ENCODE results near the gene RIMS1. TPM values are rescaled to one million over a fixed set of nuclear protein-coding genes. Genes with fewer than 3 reads are reported as not detected.

Gene RIMS1
- total RNA-seq, 1 donor from 2014 or later, result 5.6 TPM

- Mint-ChIP-seq H3K27ac (no peak overlapping the region), H3K9me3 (ENCODE audit: low read depth) (peaks cover 3% of the 10 kb centered on the region), H3K27me3 (no peaks in the 10 kb centered on the region), H3K36me3 (ENCODE audit: insufficient read depth) (no peaks in the 10 kb centered on the region), H3K4me3 (ENCODE audit: low read depth) (no peak overlapping the region), H3K4me1 (ENCODE audit: low read depth) (peaks cover under 1% of the 10 kb centered on the region)
- DNase-seq (ENCODE audit: low spot score, unreplicated experiment), result no peak
- TF ChIP-seq, protein P1, sequence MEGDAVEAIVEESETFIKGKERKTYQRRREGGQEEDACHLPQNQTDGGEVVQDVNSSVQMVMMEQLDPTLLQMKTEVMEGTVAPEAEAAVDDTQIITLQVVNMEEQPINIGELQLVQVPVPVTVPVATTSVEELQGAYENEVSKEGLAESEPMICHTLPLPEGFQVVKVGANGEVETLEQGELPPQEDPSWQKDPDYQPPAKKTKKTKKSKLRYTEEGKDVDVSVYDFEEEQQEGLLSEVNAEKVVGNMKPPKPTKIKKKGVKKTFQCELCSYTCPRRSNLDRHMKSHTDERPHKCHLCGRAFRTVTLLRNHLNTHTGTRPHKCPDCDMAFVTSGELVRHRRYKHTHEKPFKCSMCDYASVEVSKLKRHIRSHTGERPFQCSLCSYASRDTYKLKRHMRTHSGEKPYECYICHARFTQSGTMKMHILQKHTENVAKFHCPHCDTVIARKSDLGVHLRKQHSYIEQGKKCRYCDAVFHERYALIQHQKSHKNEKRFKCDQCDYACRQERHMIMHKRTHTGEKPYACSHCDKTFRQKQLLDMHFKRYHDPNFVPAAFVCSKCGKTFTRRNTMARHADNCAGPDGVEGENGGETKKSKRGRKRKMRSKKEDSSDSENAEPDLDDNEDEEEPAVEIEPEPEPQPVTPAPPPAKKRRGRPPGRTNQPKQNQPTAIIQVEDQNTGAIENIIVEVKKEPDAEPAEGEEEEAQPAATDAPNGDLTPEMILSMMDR (IDR thresholded peaks at IDR 0.05; ENCODE audit: unreplicated experiment), result no peak
These were observed 42.7 kb downstream of the RIMS1 start for GRCh38 chr6:71929047-71929446.

DNA sequence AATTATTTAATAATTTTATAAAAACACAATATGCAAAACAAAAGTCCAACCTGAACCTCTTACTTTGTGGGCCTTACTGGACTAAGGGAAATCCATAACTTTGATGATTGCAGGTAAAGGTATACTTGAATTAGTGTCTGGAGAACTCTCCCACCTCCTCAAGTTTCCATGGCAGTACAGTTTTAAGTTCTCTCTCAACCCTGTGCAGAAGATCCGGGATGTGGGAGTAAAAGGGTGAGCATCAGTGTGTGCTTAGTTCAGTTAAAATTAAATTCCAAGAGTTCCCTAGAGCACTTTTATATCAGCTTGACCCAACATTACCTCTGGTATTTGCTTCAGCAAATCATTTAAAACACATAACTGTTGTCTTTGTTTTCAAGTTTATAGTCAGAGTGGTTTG is 47.5 kb downstream of the RIMS1 start:
- H3K27me3 Mint-ChIP-seq, result no peaks in the 10 kb centered on the region
- DNase-seq (ENCODE audit: low spot score, unreplicated experiment), result no peak
- TF ChIP-seq, protein P1 (IDR thresholded peaks at IDR 0.05; ENCODE audit: unreplicated experiment), result no peak
- no peak overlapping the region for H3K27ac Mint-ChIP-seq
- no peaks in the 10 kb centered on the region for H3K36me3 Mint-ChIP-seq (ENCODE audit: insufficient read depth)
- H3K9me3 Mint-ChIP-seq (ENCODE audit: low read depth), result peaks cover 6% of the 10 kb centered on the region
- no peak overlapping the region for H3K4me3 Mint-ChIP-seq (ENCODE audit: low read depth)
- H3K4me1 Mint-ChIP-seq (ENCODE audit: low read depth), result peaks cover 10% of the 10 kb centered on the region

DNA sequence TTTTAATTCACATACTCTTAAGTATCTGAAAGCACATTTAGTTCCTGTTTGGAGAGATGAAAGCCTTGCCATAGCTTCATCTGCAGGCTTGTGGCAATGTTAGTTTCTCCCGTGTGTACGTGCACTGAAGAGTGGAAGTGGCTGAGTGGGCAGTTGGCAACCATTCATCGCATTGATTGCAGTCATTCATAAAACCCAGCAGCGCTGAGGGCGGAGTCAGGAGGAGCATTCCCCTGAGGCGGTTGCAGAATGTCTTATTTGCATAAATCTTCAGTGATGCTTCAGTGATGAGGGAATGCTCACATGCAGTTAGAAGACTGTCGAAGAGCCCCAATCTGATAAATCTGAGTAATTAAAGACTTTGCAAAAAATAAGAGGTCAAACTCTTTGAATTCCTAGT is 79.1 kb downstream of the RIMS1 start:
- no peaks in the 10 kb centered on the region for H3K36me3 Mint-ChIP-seq (ENCODE audit: insufficient read depth)

DNA sequence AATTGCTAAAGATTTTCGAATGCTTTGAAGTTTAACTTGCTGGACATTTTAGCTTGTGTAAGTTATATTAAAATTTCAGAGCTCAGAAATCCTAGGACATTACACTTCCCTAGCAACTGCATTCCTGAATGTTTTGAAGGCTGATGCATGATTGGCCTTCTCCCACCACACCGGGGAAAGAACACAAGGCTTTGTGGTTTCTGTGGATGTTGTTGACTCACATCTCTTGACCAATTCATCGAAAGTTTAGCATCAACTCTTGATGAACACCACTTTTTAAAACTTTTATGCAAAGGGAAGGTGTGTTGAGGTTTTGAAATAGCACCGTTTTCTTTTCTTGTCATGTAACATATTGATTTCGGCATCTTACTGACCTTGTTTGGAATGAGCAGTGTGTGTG is 81.1 kb downstream of the RIMS1 start:
- no peaks in the 10 kb centered on the region for H3K9me3 Mint-ChIP-seq (ENCODE audit: low read depth)
- H3K27ac Mint-ChIP-seq, result no peak overlapping the region
- H3K4me1 Mint-ChIP-seq (ENCODE audit: low read depth), result no peaks in the 10 kb centered on the region
- H3K27me3 Mint-ChIP-seq, result no peaks in the 10 kb centered on the region
- no peak for DNase-seq (ENCODE audit: low spot score, unreplicated experiment)
- TF ChIP-seq, protein P1 (IDR thresholded peaks at IDR 0.05; ENCODE audit: unreplicated experiment), result no peak
- H3K4me3 Mint-ChIP-seq (ENCODE audit: low read depth), result no peak overlapping the region
- H3K36me3 Mint-ChIP-seq (ENCODE audit: insufficient read depth), result no peaks in the 10 kb centered on the region

More for the DNA sequence above, 79.1 kb downstream of the RIMS1 start:
- H3K4me1 Mint-ChIP-seq (ENCODE audit: low read depth), result no peaks in the 10 kb centered on the region
- H3K4me3 Mint-ChIP-seq (ENCODE audit: low read depth), result no peak overlapping the region
- no peaks in the 10 kb centered on the region for H3K9me3 Mint-ChIP-seq (ENCODE audit: low read depth)
- no peaks in the 10 kb centered on the region for H3K27me3 Mint-ChIP-seq
- no peak for DNase-seq (ENCODE audit: low spot score, unreplicated experiment)
- TF ChIP-seq, protein P1 (IDR thresholded peaks at IDR 0.05; ENCODE audit: unreplicated experiment), result no peak
- no peak overlapping the region for H3K27ac Mint-ChIP-seq

- Mint-ChIP-seq H3K4me1 (ENCODE audit: low read depth) (peaks cover 4% of the 10 kb centered on the region), H3K4me3 (ENCODE audit: low read depth) (no peak overlapping the region), H3K27ac (no peak overlapping the region), H3K27me3 (no peaks in the 10 kb centered on the region), H3K36me3 (ENCODE audit: insufficient read depth) (no peaks in the 10 kb centered on the region), H3K9me3 (ENCODE audit: low read depth) (no peaks in the 10 kb centered on the region)
- no peak for DNase-seq (ENCODE audit: low spot score, unreplicated experiment)
- TF ChIP-seq, protein P1 (IDR thresholded peaks at IDR 0.05; ENCODE audit: unreplicated experiment), result no peak
These were observed 91.5 kb downstream of the RIMS1 start for GRCh38 chr6:71977884-71978283.
